Nephron (organoid): ENCODE results near the gene TP53I3.

ENCODE experiments used
- H3K27ac Mint-ChIP-seq, 3 experiments: 2 replicates each; pipeline ENCODE4 v1.8.0; 2020; ENCODE audit warnings: mixed read lengths in 3 of 3, mild to moderate bottlenecking in 2 of 3, moderate library complexity in 1 of 3
- H3K27me3 Mint-ChIP-seq: 2 replicates; pipeline ENCODE4 v1.8.0; 2021; ENCODE audit warnings: low read depth, mild to moderate bottlenecking, moderate library complexity, mixed read lengths
- H3K36me3 Mint-ChIP-seq: 2 replicates; pipeline ENCODE4 v1.8.0; 2020; ENCODE audit warnings: low read depth, mixed read lengths
- H3K4me1 Mint-ChIP-seq: 2 replicates; pipeline ENCODE4 v1.8.0; 2020; ENCODE audit warnings: mixed read lengths
- H3K4me3 Mint-ChIP-seq, 3 experiments: 2 replicates each; pipeline ENCODE4 v1.8.0; 2020; ENCODE audit warnings: mild to moderate bottlenecking in 3 of 3, mixed read lengths in 3 of 3, moderate library complexity in 2 of 3
- H3K9me3 Mint-ChIP-seq: 2 replicates; pipeline ENCODE4 v1.8.0; 2020; ENCODE audit warnings: mixed read lengths
- TF ChIP-seq, protein P1 (sequence below), 3 experiments: fragments of 200-600 bp; sonication (generic); IDR thresholded peaks; one replicate each; pipeline ENCODE4 v1.5.0; 2021; ENCODE audit warnings: antibody characterized with exemption in 3 of 3; ENCODE audit not compliant: unreplicated experiment in 3 of 3

Gene TP53I3

DNA sequence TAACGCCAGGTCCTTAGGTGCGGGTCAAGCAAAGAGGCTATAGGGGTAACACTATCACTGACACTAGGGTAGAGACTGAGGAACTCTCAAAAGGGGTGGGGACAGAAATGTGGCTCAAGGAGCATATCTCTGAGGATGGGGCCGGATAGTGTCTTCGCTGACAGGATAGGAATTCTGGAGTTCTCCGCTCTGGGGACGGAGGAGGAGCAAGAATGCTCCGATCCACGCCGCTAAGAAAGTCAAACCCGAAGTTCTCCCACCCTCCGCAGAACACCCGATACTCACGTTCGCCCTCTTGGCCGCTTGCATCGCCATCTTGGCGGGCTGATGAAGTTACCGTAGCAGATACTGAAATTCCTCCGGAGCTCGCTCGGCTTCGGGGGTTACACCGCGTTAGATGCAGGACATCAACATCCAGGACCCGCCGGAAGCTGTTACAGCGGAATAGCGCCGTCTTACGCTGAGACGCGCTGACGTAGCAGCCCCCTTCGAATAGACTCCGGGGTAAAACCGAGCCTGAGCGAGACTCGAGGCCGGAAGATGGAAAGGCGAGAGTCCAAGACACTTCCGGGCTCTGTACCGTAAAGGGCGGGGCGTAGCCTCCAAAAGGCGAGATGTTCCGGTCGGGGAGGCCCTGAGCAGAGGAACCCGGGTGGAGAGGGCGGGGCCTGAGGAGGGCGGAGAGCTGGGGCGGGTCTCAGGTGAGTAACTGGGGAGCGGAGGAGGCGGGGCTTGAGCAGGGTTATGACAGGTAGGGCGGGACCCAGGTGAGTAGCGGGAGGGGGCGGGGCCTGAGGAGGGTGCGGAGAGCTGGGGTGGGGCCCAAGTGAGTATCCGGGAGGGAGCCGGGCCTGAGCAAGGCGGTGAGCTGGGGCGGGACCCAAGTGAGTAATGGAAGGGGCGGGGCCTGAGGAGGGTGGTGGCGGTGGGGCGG is 8.5 kb downstream of the TP53I3 start, which contains the start of gene SF3B6:
TSS of gene SF3B6 (minus strand) at position 412 of the 934 bp plus-strand sequence. CDS start at position 315, 97 bp downstream.
- peaks cover 40% of the 10 kb centered on the region for H3K4me1 Mint-ChIP-seq
- no peaks in the 10 kb centered on the region for H3K9me3 Mint-ChIP-seq
- TF ChIP-seq, protein P1, sequence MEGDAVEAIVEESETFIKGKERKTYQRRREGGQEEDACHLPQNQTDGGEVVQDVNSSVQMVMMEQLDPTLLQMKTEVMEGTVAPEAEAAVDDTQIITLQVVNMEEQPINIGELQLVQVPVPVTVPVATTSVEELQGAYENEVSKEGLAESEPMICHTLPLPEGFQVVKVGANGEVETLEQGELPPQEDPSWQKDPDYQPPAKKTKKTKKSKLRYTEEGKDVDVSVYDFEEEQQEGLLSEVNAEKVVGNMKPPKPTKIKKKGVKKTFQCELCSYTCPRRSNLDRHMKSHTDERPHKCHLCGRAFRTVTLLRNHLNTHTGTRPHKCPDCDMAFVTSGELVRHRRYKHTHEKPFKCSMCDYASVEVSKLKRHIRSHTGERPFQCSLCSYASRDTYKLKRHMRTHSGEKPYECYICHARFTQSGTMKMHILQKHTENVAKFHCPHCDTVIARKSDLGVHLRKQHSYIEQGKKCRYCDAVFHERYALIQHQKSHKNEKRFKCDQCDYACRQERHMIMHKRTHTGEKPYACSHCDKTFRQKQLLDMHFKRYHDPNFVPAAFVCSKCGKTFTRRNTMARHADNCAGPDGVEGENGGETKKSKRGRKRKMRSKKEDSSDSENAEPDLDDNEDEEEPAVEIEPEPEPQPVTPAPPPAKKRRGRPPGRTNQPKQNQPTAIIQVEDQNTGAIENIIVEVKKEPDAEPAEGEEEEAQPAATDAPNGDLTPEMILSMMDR (IDR thresholded peaks at IDR 0.05; ENCODE audit: unreplicated experiment in 3 of 3) = no peak
- peaks cover 34% of the 10 kb centered on the region for H3K36me3 Mint-ChIP-seq
- peak within 1 kb of the TSS; percentile 97 to 98 (median 97) for H3K4me3 Mint-ChIP-seq
- H3K27ac Mint-ChIP-seq = peak within 1 kb of the TSS; percentile 93 to 98 (median 98)
- H3K27me3 Mint-ChIP-seq = peaks cover 4% of the 10 kb centered on the region

DNA sequence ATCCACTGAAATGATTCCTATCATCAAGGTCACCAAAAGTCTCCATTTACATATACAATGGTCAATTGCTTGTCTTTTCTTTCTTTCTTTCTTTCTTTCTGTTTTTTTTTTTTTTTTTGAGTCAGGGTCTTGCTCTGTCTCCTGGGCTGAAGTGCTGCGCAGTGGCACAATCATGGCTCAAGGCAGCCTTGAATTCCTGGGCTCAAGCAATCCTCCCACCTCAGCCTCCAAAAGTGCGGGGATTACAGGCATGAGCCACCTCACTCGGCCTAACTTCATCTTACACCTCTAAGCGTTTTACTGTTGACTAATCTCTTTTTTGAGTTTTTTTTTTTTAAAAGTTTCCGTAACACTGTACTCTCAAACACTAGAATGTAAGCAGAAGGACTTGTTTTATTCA is 9.4 kb downstream of the TP53I3 start:
- peak overlapping the region; percentile 86 to 98 (median 98) for H3K27ac Mint-ChIP-seq
- H3K4me1 Mint-ChIP-seq = peaks cover 30% of the 10 kb centered on the region
- no peaks in the 10 kb centered on the region for H3K9me3 Mint-ChIP-seq
- peak overlapping the region; percentile 97 to 98 (median 97) for H3K4me3 Mint-ChIP-seq
- TF ChIP-seq, protein P1 (IDR thresholded peaks at IDR 0.05; ENCODE audit: unreplicated experiment in 3 of 3) = no peak
- H3K36me3 Mint-ChIP-seq = peaks cover 25% of the 10 kb centered on the region
- peaks cover 4% of the 10 kb centered on the region for H3K27me3 Mint-ChIP-seq

DNA sequence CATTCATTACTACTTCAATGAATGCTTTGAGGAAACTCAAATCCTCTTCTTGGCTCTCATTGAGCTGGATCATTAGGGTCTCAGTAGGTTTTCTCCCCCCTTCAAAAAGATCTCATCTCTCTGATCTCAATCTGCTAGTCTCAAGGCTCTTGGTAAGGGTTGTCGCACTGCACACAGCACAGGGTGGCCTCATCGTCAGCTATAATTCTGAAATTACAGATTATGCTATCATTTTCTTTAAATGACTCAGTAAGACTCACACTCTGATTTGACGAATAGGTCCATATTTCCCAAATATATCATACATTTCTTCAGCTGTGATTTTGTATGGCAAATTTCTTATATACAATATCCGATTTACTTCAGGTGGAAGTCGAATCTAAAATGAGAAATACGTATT is 10.8 kb downstream of the TP53I3 start:
- peaks cover 4% of the 10 kb centered on the region for H3K27me3 Mint-ChIP-seq
- no peak overlapping the region for H3K27ac Mint-ChIP-seq
- no peaks in the 10 kb centered on the region for H3K9me3 Mint-ChIP-seq
- H3K4me1 Mint-ChIP-seq = peaks cover 30% of the 10 kb centered on the region
- H3K4me3 Mint-ChIP-seq = peak overlapping the region; percentile 61 to 77 (median 68)
- TF ChIP-seq, protein P1 (IDR thresholded peaks at IDR 0.05; ENCODE audit: unreplicated experiment in 3 of 3) = no peak
- peaks cover 28% of the 10 kb centered on the region for H3K36me3 Mint-ChIP-seq

DNA sequence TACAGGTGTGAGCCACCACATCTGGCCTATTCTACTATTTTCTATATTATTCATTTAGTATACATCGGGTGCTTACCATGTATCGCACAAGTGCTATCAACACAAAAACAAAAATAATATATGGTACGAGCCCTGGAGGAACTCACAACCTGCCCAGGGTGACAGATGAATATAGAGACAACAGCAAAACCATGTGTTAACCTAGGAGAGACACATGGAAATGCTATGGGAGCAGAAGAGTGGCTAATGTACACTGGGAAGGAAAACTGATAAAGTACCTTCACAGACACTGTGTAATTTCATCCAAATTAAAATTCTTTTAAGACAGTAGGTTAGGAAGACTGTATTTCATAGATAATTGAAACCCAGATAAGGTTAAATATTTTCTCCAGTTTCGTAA is 12.4 kb downstream of the TP53I3 start:
- H3K27ac Mint-ChIP-seq = no peak overlapping the region
- peak overlapping the region; percentile 14 to 54 (median 45) for H3K4me3 Mint-ChIP-seq
- peaks cover 21% of the 10 kb centered on the region for H3K4me1 Mint-ChIP-seq
- H3K9me3 Mint-ChIP-seq = no peaks in the 10 kb centered on the region
- H3K36me3 Mint-ChIP-seq = peaks cover 42% of the 10 kb centered on the region
- H3K27me3 Mint-ChIP-seq = no peaks in the 10 kb centered on the region
- TF ChIP-seq, protein P1 (IDR thresholded peaks at IDR 0.05; ENCODE audit: unreplicated experiment in 3 of 3) = no peak

DNA sequence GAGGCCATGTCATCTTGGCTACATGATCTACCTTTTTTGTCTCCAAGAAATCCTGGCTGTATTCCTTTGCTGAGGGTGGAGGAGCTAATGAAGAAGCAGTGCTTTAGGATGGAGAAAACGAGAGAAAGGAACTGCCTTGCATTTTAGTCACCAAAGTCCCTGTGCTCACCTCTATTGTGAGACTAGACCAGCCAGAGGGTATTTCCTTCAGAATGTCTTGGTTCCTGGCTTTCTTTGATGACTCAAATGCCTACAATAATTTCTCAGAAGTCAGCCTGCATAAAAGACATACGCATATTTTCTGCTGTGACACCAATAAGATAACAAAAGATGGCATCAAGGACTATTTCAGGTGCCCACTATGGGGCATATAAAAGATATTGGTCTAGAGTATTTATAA is 19.3 kb downstream of the TP53I3 start:
- Mint-ChIP-seq H3K4me1 (no peaks in the 10 kb centered on the region), H3K36me3 (peaks cover 40% of the 10 kb centered on the region), H3K27me3 (no peaks in the 10 kb centered on the region), H3K27ac (no peak overlapping the region), H3K4me3 (no peak overlapping the region), H3K9me3 (no peaks in the 10 kb centered on the region)
- TF ChIP-seq, protein P1 (IDR thresholded peaks at IDR 0.05; ENCODE audit: unreplicated experiment in 3 of 3) = no peak
